ENCODE data around the gene HPS5. TPM values are rescaled to one million over a fixed set of nuclear protein-coding genes. Genes with fewer than 3 reads are reported as not detected.

Gene HPS5
- total and polyA plus RNA-seq, 12 donors: 10.5 to 49.3 (median 22.2) TPM

DNA sequence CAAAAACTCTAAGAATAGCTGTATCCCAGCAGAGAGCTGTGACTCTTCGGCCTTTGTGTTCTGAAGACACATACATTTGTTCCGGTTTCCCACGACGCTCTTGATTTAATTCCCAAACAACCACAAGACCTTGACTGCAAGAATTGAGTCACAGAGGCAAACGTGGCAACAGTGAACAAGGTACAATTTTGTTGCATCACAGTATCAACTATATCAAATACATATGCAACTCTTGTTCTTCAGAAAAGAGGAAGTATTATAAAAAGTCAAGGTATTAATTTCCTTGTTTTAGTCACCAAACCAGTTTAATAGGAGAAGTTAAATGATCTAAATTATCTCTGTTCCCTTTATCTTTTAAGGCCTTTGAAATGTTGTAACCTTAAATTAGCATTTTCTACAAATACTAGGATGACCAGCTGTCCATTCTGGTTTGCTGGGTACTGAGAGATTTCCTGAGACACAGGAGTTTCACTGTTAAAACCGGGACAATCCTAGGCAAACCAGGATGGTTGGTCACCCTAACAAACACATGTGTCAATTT, 11.1 kb downstream of the HPS5 start:
- 32 to 50% (median 40%) methylated on average over 6 of the region's 6 CpGs for WGBS, 4 donors
- intact Hi-C loops (cut with DNase I): no loop called here

DNA sequence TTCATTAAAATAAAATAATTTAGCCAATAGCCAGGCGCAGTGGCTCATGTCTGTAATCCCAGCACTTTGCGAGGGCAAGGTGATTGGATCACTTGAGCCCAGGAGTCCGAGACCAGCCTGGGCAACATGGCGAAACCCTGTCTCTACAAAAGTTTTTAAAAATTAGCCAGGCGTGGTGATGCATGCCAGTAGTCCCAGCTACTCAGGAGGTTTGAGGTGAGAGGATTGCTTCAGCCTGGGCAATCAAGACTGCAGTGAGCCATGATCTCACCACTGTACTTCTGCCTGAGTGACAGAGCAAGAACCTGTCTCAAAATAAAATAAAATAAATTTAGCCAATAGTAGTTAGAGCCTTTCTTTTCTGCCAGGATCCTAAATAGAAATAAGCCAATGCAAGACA, 12.2 kb downstream of the HPS5 start:
- intact Hi-C loops (cut with DNase I): no loop called here
- no peak for TF ChIP-seq POLR2A (IDR thresholded peaks at IDR 0.05)
- TF ChIP-seq, protein P1, sequence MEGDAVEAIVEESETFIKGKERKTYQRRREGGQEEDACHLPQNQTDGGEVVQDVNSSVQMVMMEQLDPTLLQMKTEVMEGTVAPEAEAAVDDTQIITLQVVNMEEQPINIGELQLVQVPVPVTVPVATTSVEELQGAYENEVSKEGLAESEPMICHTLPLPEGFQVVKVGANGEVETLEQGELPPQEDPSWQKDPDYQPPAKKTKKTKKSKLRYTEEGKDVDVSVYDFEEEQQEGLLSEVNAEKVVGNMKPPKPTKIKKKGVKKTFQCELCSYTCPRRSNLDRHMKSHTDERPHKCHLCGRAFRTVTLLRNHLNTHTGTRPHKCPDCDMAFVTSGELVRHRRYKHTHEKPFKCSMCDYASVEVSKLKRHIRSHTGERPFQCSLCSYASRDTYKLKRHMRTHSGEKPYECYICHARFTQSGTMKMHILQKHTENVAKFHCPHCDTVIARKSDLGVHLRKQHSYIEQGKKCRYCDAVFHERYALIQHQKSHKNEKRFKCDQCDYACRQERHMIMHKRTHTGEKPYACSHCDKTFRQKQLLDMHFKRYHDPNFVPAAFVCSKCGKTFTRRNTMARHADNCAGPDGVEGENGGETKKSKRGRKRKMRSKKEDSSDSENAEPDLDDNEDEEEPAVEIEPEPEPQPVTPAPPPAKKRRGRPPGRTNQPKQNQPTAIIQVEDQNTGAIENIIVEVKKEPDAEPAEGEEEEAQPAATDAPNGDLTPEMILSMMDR (IDR thresholded peaks at IDR 0.05): no peak
- 95 to 97% (median 96%) methylated on average over 5 of the region's 5 CpGs for WGBS, 4 donors
- H3K9me3 ChIP-seq (replicated peaks in 1 of 3): no peaks in the 10 kb centered on the region
- H3K4me3 ChIP-seq: no peak overlapping the region
- no peaks in the 10 kb centered on the region for H3K27me3 ChIP-seq
- DNase-seq: no peak
- peaks cover 0 to 47% of the 10 kb centered on the region in 2 donors for H3K36me3 ChIP-seq (replicated peaks in 1 of 2)
- H3K27ac ChIP-seq: no peak overlapping the region
- H3K4me1 ChIP-seq (replicated peaks in 1 of 2): peaks cover 31 to 43% of the 10 kb centered on the region in 2 donors

More for the DNA sequence above, 11.1 kb downstream of the HPS5 start:
- TF ChIP-seq, protein P1 (IDR thresholded peaks at IDR 0.05): no peak
- TF ChIP-seq POLR2A (IDR thresholded peaks at IDR 0.05): peak in 1 of 2 donors; percentile 43
- Histone ChIP-seq H3K9me3 (replicated peaks in 1 of 3) (no peaks in the 10 kb centered on the region), H3K27ac (peak overlapping the region in 4 of 5 donors; percentile 51 to 83 (median 77)), H3K36me3 (replicated peaks in 1 of 2) (peaks cover 0 to 36% of the 10 kb centered on the region in 2 donors), H3K4me3 (no peak overlapping the region), H3K4me1 (replicated peaks in 1 of 2) (peaks cover 31 to 43% of the 10 kb centered on the region in 2 donors), H3K27me3 (no peaks in the 10 kb centered on the region)
- peak; percentile 46 to 70 (median 59) for DNase-seq

GRCh38 chr11:18308242-18308641, 13.7 kb downstream of the HPS5 start:
- H3K27ac ChIP-seq: no peak overlapping the region

DNA sequence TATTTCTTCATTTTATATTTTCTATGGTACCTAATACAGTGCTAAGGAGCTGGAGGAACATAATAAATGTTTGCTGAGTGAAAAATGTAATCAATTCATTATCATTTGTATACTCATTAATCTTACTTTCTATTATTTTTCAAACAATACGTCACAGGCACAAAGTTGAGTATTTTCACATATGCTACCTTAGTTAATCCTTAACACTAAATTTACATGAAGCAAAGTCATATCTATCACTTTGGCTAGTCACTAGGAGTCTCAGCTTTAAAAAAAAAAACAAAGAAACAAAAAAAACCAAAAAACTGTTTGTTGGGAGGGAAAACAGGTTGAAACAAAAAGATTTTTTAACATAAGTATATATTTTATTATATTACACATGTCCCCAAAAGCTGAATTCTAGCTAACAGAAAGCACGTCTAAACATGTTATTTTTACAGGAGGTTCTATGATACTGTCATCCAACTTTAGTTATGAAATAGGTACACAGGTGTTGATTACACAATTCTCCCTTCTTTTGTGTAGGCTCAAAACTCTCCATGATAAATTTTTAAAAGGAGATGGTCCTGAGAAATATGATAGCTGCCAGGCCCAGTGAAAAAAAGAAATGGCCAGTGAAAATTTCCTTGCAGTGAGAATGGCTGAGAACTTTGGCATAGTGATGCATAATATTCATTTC, 14.3 kb downstream of the HPS5 start:
- no peak for TF ChIP-seq POLR2A (IDR thresholded peaks at IDR 0.05)
- TF ChIP-seq, protein P1 (IDR thresholded peaks at IDR 0.05): no peak
- no peak overlapping the region for H3K4me3 ChIP-seq
- DNase-seq: no peak
- H3K9me3 ChIP-seq (replicated peaks in 1 of 3): no peaks in the 10 kb centered on the region
- H3K27ac ChIP-seq: no peak overlapping the region
- intact Hi-C loops (cut with DNase I): no loop called here
- WGBS, 4 donors: 93 to 95% (median 94%) methylated on average over 2 of the region's 2 CpGs
- H3K4me1 ChIP-seq (replicated peaks in 1 of 2): peaks cover 17 to 25% of the 10 kb centered on the region in 2 donors
- peaks cover 0 to 56% of the 10 kb centered on the region in 2 donors for H3K36me3 ChIP-seq (replicated peaks in 1 of 2)
- H3K27me3 ChIP-seq: no peaks in the 10 kb centered on the region

More at GRCh38 chr11:18308242-18308641, 13.7 kb downstream of the HPS5 start:
- WGBS, 4 donors: 90 to 100% (median 95%) methylated on average over 2 of the region's 2 CpGs
- no peak overlapping the region for H3K4me3 ChIP-seq
- H3K27me3 ChIP-seq: no peaks in the 10 kb centered on the region
- peaks cover 0 to 56% of the 10 kb centered on the region in 2 donors for H3K36me3 ChIP-seq (replicated peaks in 1 of 2)
- intact Hi-C loops (cut with DNase I): no loop called here
- H3K9me3 ChIP-seq (replicated peaks in 1 of 3): no peaks in the 10 kb centered on the region
- H3K4me1 ChIP-seq (replicated peaks in 1 of 2): peaks cover 23 to 31% of the 10 kb centered on the region in 2 donors
- no peak for TF ChIP-seq POLR2A (IDR thresholded peaks at IDR 0.05)
- TF ChIP-seq, protein P1 (IDR thresholded peaks at IDR 0.05): no peak
- no peak for DNase-seq

All from adrenal gland (tissue), 12 donors.